Neural progenitor cell (in vitro differentiated cells): ENCODE results near the gene MAN2A1. TPM values are rescaled to one million over a fixed set of nuclear protein-coding genes. Genes with fewer than 3 reads are reported as not detected.

Source experiments
- DNase-seq: peaks from one replicate; pipeline ENCODE4 v3.0.0-alpha.2; 2016; ENCODE audit warnings: low spot score
- H2AFZ ChIP-seq: fragments of 200-600 bp; sonication (generic); replicated peaks from 2 replicates; pipeline ENCODE4 v1.6.1; 2016; ENCODE audit warnings: antibody characterized with exemption
- H3F3A ChIP-seq: fragments of 200-600 bp; sonication (generic); 2 replicates; pipeline ENCODE4 v1.6.1; 2016; ENCODE audit warnings: antibody characterized with exemption, low read depth
- H3K27ac ChIP-seq: fragments of 200-600 bp; sonication (generic); 2 replicates; pipeline ENCODE4 v1.5.1; 2016; ENCODE audit warnings: mild to moderate bottlenecking
- H3K27me3 ChIP-seq: fragments of 200-600 bp; sonication (generic); 2 replicates; pipeline ENCODE4 v1.6.1; 2016; ENCODE audit warnings: mild to moderate bottlenecking, moderate library complexity
- H3K36me3 ChIP-seq: fragments of 200-600 bp; sonication (generic); 2 replicates; pipeline ENCODE4 v1.5.1; 2016
- H3K4me1 ChIP-seq: fragments of 200-600 bp; sonication (generic); 2 replicates; pipeline ENCODE4 v1.6.1; 2016; ENCODE audit warnings: mixed run types
- H3K4me2 ChIP-seq: fragments of 200-600 bp; sonication (generic); 2 replicates; pipeline ENCODE4 v1.6.1; 2016
- H3K4me3 ChIP-seq: fragments of 200-600 bp; sonication (generic); 2 replicates; pipeline ENCODE4 v1.5.1; 2016
- H3K79me2 ChIP-seq: fragments of 200-600 bp; sonication (generic); 2 replicates; pipeline ENCODE4 v1.6.1; 2016; ENCODE audit warnings: low read depth
- H3K9ac ChIP-seq: fragments of 200-600 bp; sonication (generic); 2 replicates; pipeline ENCODE4 v1.6.1; 2016
- H3K9me3 ChIP-seq: fragments of 200-600 bp; sonication (generic); 2 replicates; pipeline ENCODE4 v1.5.1; 2016; ENCODE audit warnings: low read depth
- H4K20me1 ChIP-seq: fragments of 200-600 bp; sonication (generic); 2 replicates; pipeline ENCODE4 v1.6.1; 2016; ENCODE audit warnings: low read depth
- H3K27ac Mint-ChIP-seq: 3 replicates; pipeline ENCODE4 v1.8.0; 2021; ENCODE audit warnings: mixed read lengths
- H3K27me3 Mint-ChIP-seq: 2 replicates; pipeline ENCODE4 v1.8.0; 2022; ENCODE audit warnings: low read depth, mild to moderate bottlenecking, inconsistent platforms, moderate library complexity, mixed read lengths; ENCODE audit not compliant: insufficient read depth
- H3K36me3 Mint-ChIP-seq: 3 replicates; pipeline ENCODE4 v1.8.0; 2021; ENCODE audit warnings: mixed read lengths
- H3K4me1 Mint-ChIP-seq: 3 replicates; pipeline ENCODE4 v1.8.0; 2021; ENCODE audit warnings: mixed read lengths
- H3K4me3 Mint-ChIP-seq: 3 replicates; pipeline ENCODE4 v1.8.0; 2021; ENCODE audit warnings: mild to moderate bottlenecking, moderate library complexity, mixed read lengths
- H3K9me3 Mint-ChIP-seq: 3 replicates; pipeline ENCODE4 v1.8.0; 2020; ENCODE audit warnings: mixed read lengths
- CTCF ChIP-seq: fragments of 200-600 bp; sonication (generic); IDR thresholded peaks from 2 replicates; pipeline ENCODE4 v1.5.1; 2017; ENCODE audit warnings: antibody characterized with exemption, mild to moderate bottlenecking
- EZH2 ChIP-seq: fragments of 200-600 bp; sonication (generic); IDR thresholded peaks from 2 replicates; pipeline ENCODE4 v1.6.1; 2017; ENCODE audit warnings: antibody characterized with exemption, mild to moderate bottlenecking, moderate library complexity
- EZH2phosphoT487 ChIP-seq: fragments of 200-600 bp; sonication (generic); IDR thresholded peaks from 2 replicates; pipeline ENCODE4 v1.6.1; 2017; ENCODE audit warnings: antibody characterized with exemption
- total RNA-seq: library from RNA; depleted of rRNA; stranded (reverse); fragments of >200 nt; gene quantifications from 2 replicates; pipeline ENCODE4 v1.2.3, GENCODE V29; 2015; ENCODE audit warnings: low replicate concordance

The MAN2A1 gene
- total RNA-seq, 1 donor from 2014 or later, result 130 TPM

- no peak for TF ChIP-seq EZH2phosphoT487
- TF ChIP-seq EZH2, result no peak
- TF ChIP-seq CTCF, result no peak
- H3K79me2 ChIP-seq, result no peaks in the 10 kb centered on the region
Measured at GRCh38 chr5:109880907-109881685, 191.4 kb downstream of the MAN2A1 start.

GRCh38 chr5:109882546-109882945 is 192.8 kb downstream of the MAN2A1 start:
- Histone ChIP-seq H3K27me3 (no peaks in the 10 kb centered on the region), H3K9me3 (no peaks in the 10 kb centered on the region), H3K4me2 (no peak overlapping the region), H4K20me1 (no peaks in the 10 kb centered on the region), H3K4me1 (no peaks in the 10 kb centered on the region), H2AFZ (no peak overlapping the region), H3K36me3 (no peaks in the 10 kb centered on the region), H3K27ac (no peak overlapping the region), H3K79me2 (no peaks in the 10 kb centered on the region), H3K4me3 (no peak overlapping the region), H3F3A (no peaks in the 10 kb centered on the region), H3K9ac (no peak overlapping the region)
- Mint-ChIP-seq H3K27ac (no peak overlapping the region), H3K27me3 (peaks cover 3% of the 10 kb centered on the region), H3K4me3 (no peak overlapping the region), H3K36me3 (no peaks in the 10 kb centered on the region), H3K4me1 (peaks cover 9% of the 10 kb centered on the region), H3K9me3 (peaks cover 2% of the 10 kb centered on the region)
- no peak for TF ChIP-seq CTCF
- no peak for TF ChIP-seq EZH2phosphoT487
- no peak for TF ChIP-seq EZH2
- no peak for DNase-seq

More at GRCh38 chr5:109880907-109881685, 191.4 kb downstream of the MAN2A1 start:
- Histone ChIP-seq H3K27ac (no peak overlapping the region), H3K9ac (no peak overlapping the region), H2AFZ (no peak overlapping the region), H3K4me2 (no peak overlapping the region), H3K4me3 (no peak overlapping the region), H3K9me3 (no peaks in the 10 kb centered on the region), H4K20me1 (no peaks in the 10 kb centered on the region), H3K27me3 (no peaks in the 10 kb centered on the region), H3K4me1 (no peaks in the 10 kb centered on the region), H3F3A (no peaks in the 10 kb centered on the region), H3K36me3 (no peaks in the 10 kb centered on the region)
- H3K36me3 Mint-ChIP-seq, result no peaks in the 10 kb centered on the region
- peaks cover 3% of the 10 kb centered on the region for H3K27me3 Mint-ChIP-seq
- peak overlapping the region; percentile 43 for H3K27ac Mint-ChIP-seq
- H3K4me3 Mint-ChIP-seq, result no peak overlapping the region
- no peak for DNase-seq
- peaks cover 2% of the 10 kb centered on the region for H3K9me3 Mint-ChIP-seq
- H3K4me1 Mint-ChIP-seq, result peaks cover 9% of the 10 kb centered on the region

GRCh38 chr5:109884676-109885075 is 194.9 kb downstream of the MAN2A1 start:
- no peaks in the 10 kb centered on the region for H3K36me3 ChIP-seq
- no peaks in the 10 kb centered on the region for H3K27me3 ChIP-seq
- peaks cover 3% of the 10 kb centered on the region for H3K27me3 Mint-ChIP-seq
- no peaks in the 10 kb centered on the region for H3K36me3 Mint-ChIP-seq
- H3K4me2 ChIP-seq, result no peak overlapping the region
- H3F3A ChIP-seq, result no peaks in the 10 kb centered on the region
- H3K4me1 ChIP-seq, result peaks cover 12% of the 10 kb centered on the region
- H3K4me3 Mint-ChIP-seq, result no peak overlapping the region
- H3K27ac ChIP-seq, result no peak overlapping the region
- H3K79me2 ChIP-seq, result no peaks in the 10 kb centered on the region
- H3K4me1 Mint-ChIP-seq, result peaks cover 18% of the 10 kb centered on the region
- peaks cover 2% of the 10 kb centered on the region for H3K9me3 Mint-ChIP-seq
- DNase-seq, result no peak
- H3K9ac ChIP-seq, result no peak overlapping the region
- H3K4me3 ChIP-seq, result no peak overlapping the region
- TF ChIP-seq EZH2 (no peak), CTCF (no peak), EZH2phosphoT487 (no peak)
- no peaks in the 10 kb centered on the region for H4K20me1 ChIP-seq
- no peak overlapping the region for H2AFZ ChIP-seq
- no peak overlapping the region for H3K27ac Mint-ChIP-seq
- no peaks in the 10 kb centered on the region for H3K9me3 ChIP-seq
